DMS153 treated with DMSO at 0.1 percent for 48 hours (cell line): ENCODE measurements around the gene AEBP1.

Experiments used
- DNase-seq: peaks from one replicate; lab custom pipeline; 2025; ENCODE audit not compliant: unreplicated experiment; lab: John Stamatoyannopoulos, UW

AEBP1 gene

DNA sequence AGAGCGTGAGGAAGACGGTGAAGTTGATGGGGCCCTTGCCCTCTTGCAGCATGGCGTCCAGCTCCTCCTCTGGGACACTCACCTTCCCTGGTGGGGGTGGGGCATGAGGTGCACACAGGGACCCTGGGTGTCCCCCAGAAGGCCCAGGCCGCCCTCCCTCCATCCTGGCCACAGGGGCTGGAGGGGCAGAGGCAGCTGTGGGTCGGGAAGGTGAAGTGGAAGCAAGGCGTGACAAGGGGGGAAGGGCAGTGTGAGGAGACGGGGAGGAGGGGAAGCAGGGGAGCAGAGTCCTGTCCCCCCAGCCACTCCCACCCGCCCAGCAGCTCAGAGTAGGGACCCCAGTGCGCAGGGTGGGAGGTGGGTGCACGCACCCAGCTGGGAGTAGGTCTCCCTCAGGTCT, 36.2 kb downstream of the AEBP1 start:
- no peak for DNase-seq

GRCh38 chr7:44141221-44141850, 37.2 kb downstream of the AEBP1 start, which contains the start of gene MYL7:
TSS of gene MYL7 (minus strand) at chr7:44141332. CDS start at chr7:44141305, 27 bp downstream.
- no peak for DNase-seq

DNA sequence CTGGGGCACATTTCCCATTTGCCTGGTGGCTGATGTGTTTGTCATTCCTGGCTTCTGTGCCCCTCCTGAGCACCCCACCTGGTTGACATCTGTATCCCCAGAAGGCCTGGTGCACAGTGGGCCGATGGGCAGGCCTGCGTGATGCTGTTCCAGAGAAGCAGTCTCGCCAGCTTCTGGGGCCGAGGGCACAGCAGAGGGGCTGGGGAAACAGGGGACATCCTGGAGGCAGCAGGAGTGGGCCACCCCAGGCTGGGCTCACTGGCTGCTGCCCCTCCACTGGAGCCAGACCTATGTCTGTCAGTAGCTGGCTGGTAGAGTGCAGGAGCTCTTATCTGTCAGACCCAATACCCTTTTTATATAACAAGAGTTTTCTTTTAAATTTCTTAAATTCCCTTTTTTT, 37.9 kb downstream of the AEBP1 start:
- no peak for DNase-seq

DNA sequence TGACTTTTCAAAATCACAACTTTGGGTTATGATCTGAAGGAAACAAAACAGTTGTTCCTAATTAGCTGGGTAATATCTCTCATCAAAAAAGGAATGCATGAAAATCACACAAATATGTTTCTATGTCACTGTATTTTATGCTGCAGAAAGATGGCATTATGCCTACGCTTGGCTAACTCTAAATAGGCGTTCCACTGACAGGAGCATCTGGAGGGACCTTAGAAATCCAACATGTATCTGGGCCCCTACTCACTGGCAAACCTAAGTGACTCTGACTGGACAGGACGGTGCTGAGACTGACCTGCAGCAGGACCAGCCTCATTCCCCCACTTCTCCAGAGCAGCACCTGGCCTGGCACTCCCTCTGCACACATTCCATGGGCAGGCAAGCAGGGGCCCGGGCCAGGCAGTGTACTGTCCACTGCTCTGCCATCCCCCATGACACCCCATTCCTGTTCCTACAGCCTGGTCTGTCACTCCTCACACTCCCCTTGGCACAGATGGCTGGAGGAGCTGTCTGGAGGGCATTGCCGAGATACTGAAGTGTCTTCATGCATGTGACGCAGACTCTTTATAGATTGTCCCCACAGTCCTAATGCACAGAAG, 39.6 kb downstream of the AEBP1 start:
- DNase-seq = no peak

GRCh38 chr7:44144426-44144967, 40.4 kb downstream of the AEBP1 start:
- DNase-seq = no peak

DNA sequence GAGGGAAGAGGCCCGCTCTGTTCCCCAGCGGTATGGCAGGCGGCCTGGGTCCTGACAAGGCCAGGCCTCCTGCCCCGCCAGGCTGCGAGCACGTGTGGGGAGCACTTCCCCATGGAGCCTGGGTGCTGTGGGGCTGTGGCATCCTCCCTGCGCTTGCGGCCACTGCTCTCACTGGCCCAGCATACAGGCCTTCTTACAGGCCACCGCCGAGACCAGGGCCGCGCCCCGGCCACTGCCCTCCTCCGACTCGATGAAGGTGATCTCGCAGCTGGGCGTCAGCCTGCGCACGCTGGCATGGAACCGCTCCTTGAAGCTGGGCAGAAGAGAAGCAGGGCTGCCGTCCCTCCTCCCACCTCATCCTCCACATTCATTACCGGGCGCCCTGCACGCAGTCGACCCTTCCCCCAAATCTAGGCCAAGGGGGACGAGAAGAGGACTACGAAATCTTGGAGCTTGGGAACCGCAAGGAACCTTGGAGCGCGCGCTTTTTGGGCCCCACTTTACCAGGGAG, 40.9 kb downstream of the AEBP1 start:
- DNase-seq = no peak

- no peak for DNase-seq
These were observed 41.4 kb downstream of the AEBP1 start for GRCh38 chr7:44145479-44145968.

DNA sequence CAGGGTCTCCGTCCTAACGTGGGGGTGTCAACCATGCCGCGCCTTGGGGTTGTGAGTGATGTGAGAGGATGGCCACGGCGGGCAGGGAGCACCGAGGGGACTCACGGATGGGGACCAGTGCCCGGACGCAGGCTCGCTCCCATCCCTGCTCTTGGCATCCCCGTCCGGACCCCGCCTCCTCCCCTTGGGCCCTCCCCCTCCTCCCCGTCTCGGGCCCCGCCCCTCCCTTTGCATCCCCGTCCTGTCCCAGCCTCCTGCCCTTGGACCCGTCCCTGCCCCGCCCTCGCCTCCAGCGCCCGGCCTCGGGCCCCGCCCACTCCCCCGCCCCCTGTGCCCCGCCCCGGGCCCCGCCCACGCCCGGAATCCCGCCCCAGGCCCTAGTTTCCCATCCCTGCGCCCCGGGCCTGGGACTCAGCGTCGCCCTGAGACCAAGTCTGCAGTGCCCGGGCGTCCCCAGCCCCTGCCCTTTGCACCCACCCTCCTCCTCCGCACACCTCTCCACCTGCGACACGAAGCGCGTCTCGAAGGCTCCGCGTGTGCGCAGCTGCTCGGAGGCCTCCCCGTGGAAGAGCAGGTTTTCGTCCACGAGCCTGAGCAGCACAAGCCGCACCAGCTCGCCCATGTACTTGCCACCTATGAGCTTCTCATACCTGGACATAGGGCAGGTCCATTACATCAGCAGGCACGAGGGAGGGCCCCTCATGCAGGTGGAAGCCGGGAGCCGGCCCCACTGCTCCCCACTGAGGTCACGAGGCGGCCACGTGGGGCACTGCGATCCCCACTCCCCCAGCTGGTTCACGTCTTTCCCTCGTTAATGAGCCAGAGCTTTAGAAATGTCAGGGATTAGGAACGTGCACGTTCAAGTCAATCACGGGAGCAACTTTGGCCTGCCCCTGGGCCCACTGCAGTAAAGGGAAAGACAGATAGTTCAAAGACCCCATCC, 42.1 kb downstream of the AEBP1 start:
- DNase-seq = no peak

GRCh38 chr7:44147026-44147991, 43.2 kb downstream of the AEBP1 start:
- DNase-seq = no peak

GRCh38 chr7:44148166-44148565, 44.0 kb downstream of the AEBP1 start:
- no peak for DNase-seq

DNA sequence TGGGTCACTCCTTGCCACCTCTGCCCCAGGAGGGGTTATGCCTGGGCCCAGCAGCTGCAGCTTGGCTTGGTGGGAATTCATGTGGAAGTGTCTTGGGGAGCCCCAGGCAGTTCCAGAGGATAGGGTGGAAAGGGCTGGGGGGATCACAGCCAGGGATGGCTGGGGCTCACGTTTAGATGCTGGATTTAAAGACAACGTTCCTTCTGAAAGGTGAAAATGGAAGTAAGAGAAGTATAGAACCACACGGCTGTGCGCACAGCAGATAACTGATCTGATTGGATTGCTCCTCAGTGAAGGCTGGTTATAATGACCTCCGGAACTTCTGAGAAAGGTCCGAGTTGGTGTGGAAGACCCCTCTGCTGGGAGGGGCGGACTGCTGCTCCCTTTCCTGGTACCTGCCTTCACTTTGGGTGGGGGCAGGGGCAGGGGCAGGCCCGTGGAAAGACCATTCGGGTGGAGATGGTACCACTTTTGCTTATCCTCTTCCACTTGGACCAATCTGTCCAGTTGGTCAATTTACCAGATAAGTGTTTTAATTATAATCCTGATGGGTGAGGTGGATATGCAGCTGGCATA, 44.9 kb downstream of the AEBP1 start:
- DNase-seq = no peak

GRCh38 chr7:44149571-44150465, 45.7 kb downstream of the AEBP1 start:
- no peak for DNase-seq

GRCh38 chr7:44150466-44150832, 46.3 kb downstream of the AEBP1 start:
- no peak for DNase-seq

DNA sequence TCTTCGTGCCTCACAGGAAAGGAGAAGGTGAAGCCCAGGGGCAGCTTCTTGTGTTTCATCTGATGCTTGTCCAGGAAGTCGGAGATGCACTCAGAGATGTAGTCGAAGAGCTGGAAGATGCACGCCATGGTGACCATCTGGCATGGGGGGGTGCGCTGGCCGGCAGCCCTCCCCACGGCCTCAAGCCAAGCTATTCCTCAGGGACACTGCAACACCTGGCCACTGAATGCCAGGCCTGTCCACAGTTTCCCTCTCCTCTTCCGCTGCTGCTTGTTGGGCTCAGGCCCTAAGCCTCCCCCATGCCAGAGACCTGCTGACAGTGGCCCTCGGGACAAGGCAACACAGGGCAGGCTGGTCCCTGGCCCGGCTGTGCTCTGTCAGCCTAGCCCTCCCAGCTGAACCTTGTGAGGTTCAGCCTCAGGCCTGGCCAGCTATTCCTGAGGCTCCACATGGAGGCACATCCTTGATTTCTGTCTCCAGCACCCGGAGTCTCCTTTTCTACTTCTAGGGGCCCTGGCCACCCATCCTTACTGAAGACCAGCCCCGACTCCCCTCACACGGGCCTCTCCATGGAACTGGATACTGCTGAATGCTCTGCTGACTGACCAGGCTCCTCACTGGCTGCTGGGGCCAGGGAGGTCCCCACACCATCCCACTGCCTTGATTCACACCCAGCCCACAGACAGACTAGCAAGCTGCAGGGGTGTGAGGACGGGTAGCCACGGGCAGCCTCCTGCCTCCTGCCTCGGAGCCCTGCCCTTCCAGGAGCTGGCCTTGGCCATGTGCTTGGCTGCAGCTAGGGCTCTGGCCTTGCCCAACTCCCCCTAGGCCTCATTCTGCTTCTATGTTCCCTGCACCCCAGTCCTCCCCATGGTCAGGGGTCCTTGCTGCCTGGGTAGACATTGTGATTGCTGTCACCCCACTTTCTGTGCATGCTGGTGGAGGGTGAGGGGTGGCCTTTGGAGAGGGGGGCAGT, 47.1 kb downstream of the AEBP1 start:
- no peak for DNase-seq

GRCh38 chr7:44151956-44152355, 47.8 kb downstream of the AEBP1 start:
- no peak for DNase-seq

- DNase-seq = no peak
These were observed 49.1 kb downstream of the AEBP1 start for GRCh38 chr7:44152971-44153947.
